Hematopoietic multipotent progenitor cell treated with erythropoietin and hydrocortisone succinate and interleukin-3 and kit ligand, for 4 days (in vitro differentiated cells): ENCODE results near the gene TAS1R2.
A peak's percentile ranks its signal among the peaks of the same experiment; 100 is the strongest.

Experiments used
- DNase-seq: peaks from one replicate; pipeline ENCODE4 v3.0.0-alpha.2; 2015

The TAS1R2 gene

DNA sequence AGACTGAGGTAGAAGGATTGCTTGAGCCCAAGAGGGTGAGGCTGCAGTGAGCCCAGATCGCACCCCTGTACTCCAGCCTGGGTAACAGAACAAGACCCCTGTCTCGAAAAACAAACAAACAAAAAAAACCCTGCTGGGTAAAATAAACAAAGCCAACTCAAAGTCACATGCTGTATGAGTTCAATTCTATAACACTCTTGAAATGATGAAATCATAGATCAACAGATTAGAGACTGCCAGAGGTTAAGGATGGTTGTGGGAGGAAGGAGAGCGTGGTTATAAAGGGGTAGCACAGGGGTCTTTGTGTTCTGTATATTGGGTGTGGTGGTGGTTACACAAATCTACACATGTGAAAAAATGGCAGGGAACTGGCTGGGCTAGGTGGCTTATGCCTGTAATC, 62.5 kb downstream of the TAS1R2 start:
- DNase-seq, result peak; percentile 18

DNA sequence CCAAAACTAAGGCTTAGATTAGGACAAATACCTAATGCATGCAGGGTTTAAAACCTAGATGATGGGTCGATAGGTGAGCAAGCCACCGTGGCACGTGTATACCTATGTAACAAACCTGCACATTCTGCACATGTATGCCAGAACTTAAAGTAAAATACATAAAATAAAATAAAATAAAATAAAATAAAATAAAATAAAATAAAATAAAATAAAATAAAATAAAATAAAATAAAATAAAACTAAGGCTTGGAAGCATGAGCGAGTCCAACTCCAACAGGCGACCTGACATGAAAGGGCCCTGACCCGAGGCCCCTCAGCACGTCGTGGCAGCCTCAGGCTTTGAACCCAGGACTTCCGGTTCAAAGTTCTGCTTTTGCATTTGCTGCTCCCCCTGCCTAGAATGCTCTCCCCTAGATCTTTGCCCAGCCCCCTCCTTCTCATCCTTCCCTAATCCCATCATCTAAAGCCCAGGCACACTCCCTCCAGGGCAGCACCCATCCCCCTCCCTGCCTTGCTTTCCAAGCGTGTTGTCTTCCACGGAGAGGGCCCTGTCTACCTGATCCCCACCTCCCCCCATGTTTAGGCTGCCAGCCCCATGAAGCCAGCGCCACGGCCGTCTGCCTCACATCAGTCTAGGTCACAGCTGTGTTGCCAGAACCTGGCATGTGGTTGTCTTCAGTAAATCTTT, 64.3 kb downstream of the TAS1R2 start:
- DNase-seq, result no peak

DNA sequence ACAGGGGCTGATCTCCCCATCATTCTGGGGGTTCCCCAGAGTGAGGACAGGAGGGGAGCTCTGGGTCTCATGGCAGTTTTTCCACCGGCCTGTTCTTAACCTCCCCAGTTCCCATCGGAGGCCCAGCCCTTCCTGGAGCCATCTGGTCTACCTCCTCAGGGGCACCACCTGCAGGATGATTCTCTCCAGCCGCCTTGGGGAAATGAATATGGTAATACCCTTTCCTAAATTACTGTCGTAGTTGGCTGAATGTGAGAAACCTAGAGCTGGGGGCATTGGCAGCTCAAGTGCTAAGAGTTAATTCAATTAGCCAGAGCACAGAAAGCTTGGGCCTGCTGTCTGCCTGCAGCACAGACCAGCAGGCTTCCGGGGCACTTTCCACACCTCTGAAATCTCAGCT, 64.9 kb downstream of the TAS1R2 start:
- DNase-seq, result no peak

DNA sequence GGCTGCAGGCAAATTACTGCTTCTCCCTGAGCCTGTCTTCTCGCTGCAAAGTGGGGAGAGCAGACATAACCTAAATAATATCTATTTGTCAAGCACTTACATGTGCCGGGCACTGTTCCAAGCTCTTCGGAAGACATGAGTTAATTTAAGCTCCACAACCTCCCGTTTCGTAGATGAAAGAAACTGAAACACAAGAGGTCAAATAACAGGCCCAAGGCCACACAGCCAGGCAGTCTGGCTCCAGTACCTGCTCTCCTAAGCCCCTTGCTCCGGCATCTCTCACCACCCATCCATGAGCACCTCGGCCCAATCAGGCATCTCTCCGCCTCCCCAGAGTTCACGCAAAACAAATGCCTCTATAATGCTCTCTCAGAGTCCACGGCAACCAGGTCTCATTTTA, 65.4 kb downstream of the TAS1R2 start:
- DNase-seq, result no peak

DNA sequence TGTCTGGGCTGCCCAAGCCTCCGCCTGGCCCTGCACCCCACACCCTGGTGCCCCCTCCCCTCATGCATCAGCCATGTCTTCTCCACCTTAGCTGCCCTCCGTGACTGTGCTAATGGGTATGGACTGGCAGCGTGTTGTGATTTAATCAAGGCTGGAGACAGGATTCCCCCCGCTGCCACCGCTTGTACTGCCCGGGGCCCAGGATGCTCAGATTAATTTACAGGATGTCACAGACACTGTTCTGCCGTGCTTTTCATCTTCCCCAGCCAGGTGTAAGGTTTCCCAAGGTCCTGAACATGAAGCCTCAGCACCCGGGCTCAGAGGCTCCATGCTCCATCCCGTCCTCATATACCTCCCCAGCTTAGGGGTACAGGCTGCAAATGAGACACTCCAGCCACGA, 66.3 kb downstream of the TAS1R2 start:
- DNase-seq, result no peak

DNA sequence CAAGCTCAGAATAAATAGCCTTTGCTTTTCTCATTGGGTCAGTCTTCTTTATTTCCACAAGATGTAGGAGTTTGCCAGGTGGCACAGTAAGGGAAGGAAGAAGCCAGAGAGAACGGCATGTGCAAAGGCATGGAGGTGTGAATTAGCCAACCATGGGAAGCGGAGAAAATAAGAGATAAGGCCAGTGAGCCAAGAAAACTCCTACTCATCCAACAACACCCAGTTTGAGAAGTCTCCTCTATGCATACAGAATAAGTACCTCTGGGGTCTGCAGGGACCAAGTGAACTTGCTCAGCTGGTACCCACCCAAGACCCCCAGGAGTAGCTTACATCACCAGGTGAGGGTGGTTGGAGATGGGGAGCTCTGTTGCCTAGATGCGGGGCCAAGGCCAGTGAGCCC, 66.7 kb downstream of the TAS1R2 start:
- DNase-seq, result no peak
